ENCODE data around the gene LRRC4C.

- TF ChIP-seq EP300 (IDR thresholded peaks at IDR 0.05) (no peak), CTCF (IDR thresholded peaks at IDR 0.05) (no peak)
These were observed 1058.2 kb downstream of the LRRC4C start for GRCh38 chr11:40401132-40401853.
